ENCODE data around the gene ECSIT. TPM values are rescaled to one million over a fixed set of nuclear protein-coding genes. Genes with fewer than 3 reads are reported as not detected.

The ECSIT gene
- total and polyA plus RNA-seq, 2 donors (not counting 1 experiment from before 2014, with no cell fraction given) = 45.6 to 63.1 TPM

- no peak for TF ChIP-seq CTCF (IDR thresholded peaks at IDR 0.05)
- TF ChIP-seq EZH2 (IDR thresholded peaks at IDR 0.05; ENCODE audit: borderline replicate concordance, insufficient read depth, low read depth, low read length, poor library complexity, severe bottlenecking) = no peak
- H3K9me3 Mint-ChIP-seq (ENCODE audit: insufficient read depth) = no peaks in the 10 kb centered on the region
- DNase-seq (no peak), ATAC-seq (ENCODE audit: low read depth) (no peak)
- Histone ChIP-seq H3K27ac (ENCODE audit: low read length in 2 of 2) (no peak overlapping the region), H3K36me3 (replicated peaks in 1 of 2; ENCODE audit: control extremely low read depth in 1 of 2, control insufficient read depth in 1 of 2, extremely low read depth in 1 of 2, insufficient read depth in 2 of 2, low read length in 1 of 2) (no peaks in the 10 kb centered on the region), H3K79me2 (ENCODE audit: control insufficient read depth, insufficient read depth, low read length) (no peaks in the 10 kb centered on the region), H3K27me3 (replicated peaks in 1 of 4; ENCODE audit: control extremely low read depth in 1 of 4, control insufficient read depth in 3 of 4, insufficient read depth in 4 of 4, low read length in 3 of 4) (peaks cover 0 to 33% (median 12%) of the 10 kb centered on the region in 4 experiments), H3K9me3 (ENCODE audit: control extremely low read depth in 1 of 3, control insufficient read depth in 2 of 3, insufficient read depth in 1 of 3, low read length in 2 of 3) (no peaks in the 10 kb centered on the region), H3K4me2 (replicated peaks; ENCODE audit: low read depth, low read length, poor library complexity, severe bottlenecking) (no peak overlapping the region), H2AFZ (ENCODE audit: insufficient read depth, low read depth, low read length, poor library complexity, severe bottlenecking) (no peak overlapping the region), H4K20me1 (ENCODE audit: control insufficient read depth, insufficient read depth, low read length, poor library complexity, severe bottlenecking) (no peaks in the 10 kb centered on the region), H3K4me1 (ENCODE audit: control insufficient read depth in 2 of 2, insufficient read depth in 2 of 2, low read length in 2 of 2) (peaks cover 11 to 13% of the 10 kb centered on the region in 2 donors), H3K9ac (ENCODE audit: low read length) (no peak overlapping the region), H3K4me3 (ENCODE audit: control extremely low read depth in 1 of 5, extremely low read depth in 1 of 5, insufficient read depth in 1 of 5, low read depth in 2 of 5, low read length in 4 of 5) (no peak overlapping the region)
- ChIA-PET POLR2A (no interaction called here), CTCF (no interaction called here)
- intact Hi-C loops (cut with micrococcal nuclease) = no loop called here
- peaks cover 18% of the 10 kb centered on the region for H3K27me3 Mint-ChIP-seq
- 58% methylated on average over 2 of the region's 3 CpGs for WGBS (ENCODE audit: insufficient coverage)
- no peak overlapping the region for H3K4me3 Mint-ChIP-seq
- H3K4me1 Mint-ChIP-seq = peaks cover 9% of the 10 kb centered on the region
- H3K27ac Mint-ChIP-seq = no peak overlapping the region
These were observed 12.3 kb upstream of the ECSIT start for GRCh38 chr19:11541238-11541637.

DNA sequence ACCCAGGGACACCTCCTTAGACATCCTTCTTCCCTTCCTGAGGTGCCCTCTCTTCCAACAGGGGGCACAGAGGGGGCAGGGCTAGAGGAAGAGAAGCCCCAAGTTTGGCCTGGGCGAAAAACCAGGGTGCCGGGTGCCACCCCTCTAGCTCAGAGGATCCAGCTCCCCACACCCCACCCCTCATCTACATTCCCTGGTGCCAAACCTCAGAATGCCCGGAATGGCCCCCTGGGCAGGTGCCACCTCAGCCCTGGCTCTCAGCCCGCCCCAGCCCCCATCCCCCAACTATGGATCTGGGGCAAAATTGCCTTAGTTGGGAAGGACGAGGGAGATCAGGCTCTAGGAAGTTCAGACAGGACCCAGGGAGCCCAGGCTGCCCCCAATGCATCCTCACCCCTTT, 11.7 kb upstream of the ECSIT start:
- Histone ChIP-seq H3K9ac (ENCODE audit: low read length) (no peak overlapping the region), H3K4me2 (replicated peaks; ENCODE audit: low read depth, low read length, poor library complexity, severe bottlenecking) (no peak overlapping the region), H3K79me2 (ENCODE audit: control insufficient read depth, insufficient read depth, low read length) (no peaks in the 10 kb centered on the region), H3K9me3 (ENCODE audit: control extremely low read depth in 1 of 3, control insufficient read depth in 2 of 3, insufficient read depth in 1 of 3, low read length in 2 of 3) (no peaks in the 10 kb centered on the region), H3K36me3 (replicated peaks in 1 of 2; ENCODE audit: control extremely low read depth in 1 of 2, control insufficient read depth in 1 of 2, extremely low read depth in 1 of 2, insufficient read depth in 2 of 2, low read length in 1 of 2) (no peaks in the 10 kb centered on the region), H3K4me1 (ENCODE audit: control insufficient read depth in 2 of 2, insufficient read depth in 2 of 2, low read length in 2 of 2) (peaks cover 14 to 18% of the 10 kb centered on the region in 2 donors), H4K20me1 (ENCODE audit: control insufficient read depth, insufficient read depth, low read length, poor library complexity, severe bottlenecking) (no peaks in the 10 kb centered on the region), H3K4me3 (ENCODE audit: control extremely low read depth in 1 of 5, extremely low read depth in 1 of 5, insufficient read depth in 1 of 5, low read depth in 2 of 5, low read length in 4 of 5) (no peak overlapping the region), H2AFZ (ENCODE audit: insufficient read depth, low read depth, low read length, poor library complexity, severe bottlenecking) (no peak overlapping the region), H3K27ac (ENCODE audit: low read length in 2 of 2) (no peak overlapping the region), H3K27me3 (replicated peaks in 1 of 4; ENCODE audit: control extremely low read depth in 1 of 4, control insufficient read depth in 3 of 4, insufficient read depth in 4 of 4, low read length in 3 of 4) (peaks cover 0 to 33% (median 12%) of the 10 kb centered on the region in 4 experiments)
- TF ChIP-seq CTCF (IDR thresholded peaks at IDR 0.05) (no peak), EZH2 (IDR thresholded peaks at IDR 0.05; ENCODE audit: borderline replicate concordance, insufficient read depth, low read depth, low read length, poor library complexity, severe bottlenecking) (no peak)
- H3K4me3 Mint-ChIP-seq = no peak overlapping the region
- POLR2A ChIA-PET = no interaction called here
- ATAC-seq (ENCODE audit: low read depth) (no peak), DNase-seq (no peak)
- H3K9me3 Mint-ChIP-seq (ENCODE audit: insufficient read depth) = no peaks in the 10 kb centered on the region
- CTCF ChIA-PET = no interaction called here
- H3K27me3 Mint-ChIP-seq = peaks cover 18% of the 10 kb centered on the region
- H3K4me1 Mint-ChIP-seq = peaks cover 11% of the 10 kb centered on the region
- intact Hi-C loops (cut with micrococcal nuclease) = no loop called here
- H3K27ac Mint-ChIP-seq = no peak overlapping the region
- whole genome bisulfite sequencing (ENCODE audit: insufficient coverage) = 74% methylated on average over 4 of the region's 5 CpGs

Measured in B cell (primary cell).